Suprapubic skin (tissue), 4 donors: Measurements from ENCODE around the gene TBX5. TPM values are rescaled to one million over a fixed set of nuclear protein-coding genes. Genes with fewer than 3 reads are reported as not detected.

Source experiments
- DNase-seq, 2 donors: peaks; one replicate each; pipeline ENCODE4 v3.0.0-alpha.2; 2019; ENCODE audit warnings: low spot score in 2 of 2
- H3K27ac ChIP-seq: fragments of 200-600 bp; sonication (generic); one replicate; pipeline ENCODE4 v1.5.1; 2019
- H3K27me3 ChIP-seq: fragments of 200-600 bp; sonication (generic); one replicate; pipeline ENCODE4 v1.5.1; 2019
- H3K36me3 ChIP-seq: fragments of 200-600 bp; sonication (generic); one replicate; pipeline ENCODE4 v1.5.1; 2019
- H3K4me1 ChIP-seq: fragments of 200-600 bp; sonication (generic); one replicate; pipeline ENCODE4 v1.5.1; 2019
- H3K4me3 ChIP-seq: fragments of 200-600 bp; sonication (generic); one replicate; pipeline ENCODE4 v1.5.1; 2019; ENCODE audit warnings: mild to moderate bottlenecking
- H3K9me3 ChIP-seq: fragments of 200-600 bp; sonication (generic); one replicate; pipeline ENCODE4 v1.5.1; 2019
- CTCF ChIP-seq, 2 donors: fragments of 200-600 bp in 1 of 2; fragments of 450-650 bp in 1 of 2; sonication (generic) in 1 of 2; IDR thresholded peaks; one replicate each; pipeline ENCODE4 v1.5.1; 2016 to 2019; ENCODE audit warnings: antibody characterized with exemption in 2 of 2, mild to moderate bottlenecking in 1 of 2, moderate library complexity in 1 of 2
- EP300 ChIP-seq: sonication (generic); formaldehyde crosslinking; IDR thresholded peaks from one replicate; pipeline ENCODE4 v1.6.1; 2017; ENCODE audit warnings: antibody characterized with exemption
- POLR2A ChIP-seq, 2 donors: fragments of 450-650 bp; IDR thresholded peaks; one replicate each; pipeline ENCODE4 v1.6.1; 2017; ENCODE audit warnings: antibody characterized with exemption in 2 of 2, mild to moderate bottlenecking in 2 of 2, moderate library complexity in 2 of 2
- POLR2AphosphoS5 ChIP-seq, 3 donors: sonication (generic); formaldehyde crosslinking; IDR thresholded peaks; one replicate each; pipeline ENCODE4 v1.6.1; 2017; ENCODE audit warnings: antibody characterized with exemption in 3 of 3
- WGBS: methylation state at CpG from one replicate; pipeline ENCODE4 v1.1.5; 2018; 5-methylcytosine and 5-hydroxymethylcytosine counted together
- total RNA-seq, 4 donors: library from RNA; depleted of rRNA; stranded (reverse); fragments of >200 nt; gene quantifications; one replicate each; pipeline ENCODE4 v1.1.0, GENCODE V29; 2016

The TBX5 gene
- total RNA-seq, 4 donors from 2014 or later: 0.44 to 3.5 (median 2.1) TPM; not detected in 1

- Histone ChIP-seq H3K27me3 (peaks cover 99% of the 10 kb centered on the region), H3K9me3 (no peaks in the 10 kb centered on the region), H3K4me3 (peak overlapping the region; percentile 54), H3K36me3 (no peaks in the 10 kb centered on the region), H3K27ac (peak overlapping the region; percentile 61), H3K4me1 (peaks cover 27% of the 10 kb centered on the region)
- 29% methylated on average over 21 of the region's 21 CpGs for WGBS
- TF ChIP-seq POLR2AphosphoS5 (IDR thresholded peaks at IDR 0.05) (no peak), CTCF (IDR thresholded peaks at IDR 0.05) (no peak), POLR2A (IDR thresholded peaks at IDR 0.05) (no peak), EP300 (no peak)
- DNase-seq: no peak
Observed at GRCh38 chr12:114408471-114408885, 2.5 kb upstream of the TBX5 start.

- no peak for TF ChIP-seq POLR2AphosphoS5 (IDR thresholded peaks at IDR 0.05)
- TF ChIP-seq POLR2A (IDR thresholded peaks at IDR 0.05): no peak
- Histone ChIP-seq H3K4me3 (peak overlapping the region; percentile 54), H3K9me3 (no peaks in the 10 kb centered on the region), H3K27me3 (peaks cover 99% of the 10 kb centered on the region), H3K36me3 (no peaks in the 10 kb centered on the region), H3K4me1 (peaks cover 27% of the 10 kb centered on the region), H3K27ac (no peak overlapping the region)
- no peak for DNase-seq
- 33% methylated on average over 31 of the region's 31 CpGs for WGBS
Observed at GRCh38 chr12:114407842-114408411, 2.0 kb upstream of the TBX5 start.

- Histone ChIP-seq H3K4me3 (peak overlapping the region; percentile 54), H3K4me1 (peaks cover 27% of the 10 kb centered on the region), H3K9me3 (no peaks in the 10 kb centered on the region), H3K36me3 (no peaks in the 10 kb centered on the region), H3K27me3 (peaks cover 99% of the 10 kb centered on the region), H3K27ac (no peak overlapping the region)
- DNase-seq: no peak
- 44% methylated on average over 12 of the region's 12 CpGs for WGBS
- TF ChIP-seq CTCF (IDR thresholded peaks at IDR 0.05): no peak
- TF ChIP-seq POLR2A (IDR thresholded peaks at IDR 0.05): no peak
- no peak for TF ChIP-seq EP300
- no peak for TF ChIP-seq POLR2AphosphoS5 (IDR thresholded peaks at IDR 0.05)
Observed at GRCh38 chr12:114406984-114407841, 1.3 kb upstream of the TBX5 start.

- H3K4me3 ChIP-seq: peak overlapping the region; percentile 52
- TF ChIP-seq POLR2A (IDR thresholded peaks at IDR 0.05) (no peak), EP300 (no peak), CTCF (IDR thresholded peaks at IDR 0.05) (no peak), POLR2AphosphoS5 (IDR thresholded peaks at IDR 0.05) (no peak)
- H3K36me3 ChIP-seq: no peaks in the 10 kb centered on the region
- no peak for DNase-seq
- peaks cover 27% of the 10 kb centered on the region for H3K4me1 ChIP-seq
- no peaks in the 10 kb centered on the region for H3K9me3 ChIP-seq
- H3K27ac ChIP-seq: peak overlapping the region; percentile 2
- peaks cover 99% of the 10 kb centered on the region for H3K27me3 ChIP-seq
- 12% methylated on average over 23 of the region's 24 CpGs for whole genome bisulfite sequencing
Observed at GRCh38 chr12:114406316-114406983, 506 bp upstream of the TBX5 start.

GRCh38 chr12:114404926-114405518 is 922 bp downstream of the TBX5 start:
- H3K36me3 ChIP-seq: no peaks in the 10 kb centered on the region
- H3K4me1 ChIP-seq: peaks cover 32% of the 10 kb centered on the region
- peak overlapping the region; percentile 36 for H3K27ac ChIP-seq
- no peak for TF ChIP-seq POLR2AphosphoS5 (IDR thresholded peaks at IDR 0.05)
- no peak for TF ChIP-seq EP300
- no peak for TF ChIP-seq POLR2A (IDR thresholded peaks at IDR 0.05)
- TF ChIP-seq CTCF (IDR thresholded peaks at IDR 0.05): no peak
- peak overlapping the region; percentile 52 for H3K4me3 ChIP-seq
- no peak for DNase-seq
- H3K27me3 ChIP-seq: peaks cover 100% of the 10 kb centered on the region
- WGBS: 8% methylated on average over 20 of the region's 38 CpGs
- H3K9me3 ChIP-seq: no peaks in the 10 kb centered on the region
